Skin of body (tissue), 2 donors: ENCODE data around the gene WEE2. TPM values are rescaled to one million over a fixed set of nuclear protein-coding genes. Genes with fewer than 3 reads are reported as not detected.

Experiments
- DNase-seq: peaks from one replicate; lab custom pipeline; 2025; lab: John Stamatoyannopoulos, UW
- total RNA-seq: library from RNA; depleted of rRNA; stranded (reverse); fragments of >200 nt; gene quantifications from one replicate; pipeline ENCODE4 v1.2.3, GENCODE V29; 2014

The WEE2 gene
- 0.10 TPM for total RNA-seq

- DNase-seq: no peak
These were observed at the start of gene WEE2 for GRCh38 chr7:141708351-141708750. TSS of gene WEE2 (plus strand) at chr7:141708353. CDS start at chr7:141708759, 406 bp downstream.

- DNase-seq: no peak
These were observed 48.7 kb upstream of the WEE2 start for GRCh38 chr7:141659501-141659900.

- no peak for DNase-seq
These were observed 47.9 kb upstream of the WEE2 start for GRCh38 chr7:141660259-141660658.

- DNase-seq: no peak
These were observed 44.9 kb upstream of the WEE2 start for GRCh38 chr7:141663081-141663849.

- no peak for DNase-seq
These were observed 43.7 kb upstream of the WEE2 start for GRCh38 chr7:141664450-141664849.

GRCh38 chr7:141665208-141666035, 42.7 kb upstream of the WEE2 start:
- no peak for DNase-seq

GRCh38 chr7:141666071-141666470, 42.1 kb upstream of the WEE2 start:
- DNase-seq: no peak

GRCh38 chr7:141668853-141669252, 39.3 kb upstream of the WEE2 start:
- DNase-seq: no peak

GRCh38 chr7:141671705-141672496, 36.3 kb upstream of the WEE2 start:
- DNase-seq: no peak

- no peak for DNase-seq
These were observed 34.8 kb upstream of the WEE2 start for GRCh38 chr7:141673346-141673745.

GRCh38 chr7:141674171-141674671, 33.9 kb upstream of the WEE2 start:
- DNase-seq: no peak

GRCh38 chr7:141674702-141675101, 33.5 kb upstream of the WEE2 start:
- no peak for DNase-seq

GRCh38 chr7:141675436-141676215, 32.5 kb upstream of the WEE2 start:
- no peak for DNase-seq

GRCh38 chr7:141676618-141677017, 31.5 kb upstream of the WEE2 start:
- DNase-seq: no peak

GRCh38 chr7:141679014-141679413, 29.1 kb upstream of the WEE2 start:
- no peak for DNase-seq

GRCh38 chr7:141685285-141686023, 22.7 kb upstream of the WEE2 start:
- no peak for DNase-seq

- DNase-seq: no peak
These were observed 22.1 kb upstream of the WEE2 start for GRCh38 chr7:141686074-141686473.

GRCh38 chr7:141686670-141687069, 21.5 kb upstream of the WEE2 start:
- no peak for DNase-seq

GRCh38 chr7:141688043-141688442, 20.1 kb upstream of the WEE2 start:
- no peak for DNase-seq
